ENCODE measurements around the gene PRDM16.

The PRDM16 gene

DNA sequence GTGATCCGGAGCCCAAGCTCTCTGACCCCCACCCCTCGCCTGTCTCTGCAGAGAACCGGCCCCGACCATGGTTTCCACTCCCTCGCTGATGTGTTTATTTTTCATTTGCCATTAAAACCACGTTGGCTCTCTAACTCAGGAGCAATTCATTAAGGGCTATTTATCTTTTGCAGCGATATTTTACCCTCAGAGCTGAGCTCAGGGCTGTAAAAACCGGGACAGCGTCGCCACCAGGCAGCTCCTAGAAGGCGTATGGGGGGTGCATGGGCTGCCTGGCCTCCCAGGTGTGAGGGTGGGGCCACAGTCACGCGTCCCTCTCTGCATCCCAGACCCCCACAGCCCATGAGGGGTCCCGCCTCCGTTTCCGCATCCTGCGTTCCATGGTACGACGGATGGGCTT is 71.4 kb downstream of the PRDM16 start:
- Histone ChIP-seq H3K4me1 (ENCODE audit: control insufficient read depth in 2 of 2, insufficient read depth in 2 of 2, low read length in 2 of 2) (no peaks in the 10 kb centered on the region), H3K27me3 (ENCODE audit: control insufficient read depth in 2 of 2, insufficient read depth in 2 of 2, low read length in 2 of 2) (no peaks in the 10 kb centered on the region), H3K36me3 (ENCODE audit: control insufficient read depth in 2 of 2, insufficient read depth in 2 of 2, low read length in 2 of 2) (no peaks in the 10 kb centered on the region)

GRCh38 chr1:3141129-3141528 is 72.1 kb downstream of the PRDM16 start:
- Histone ChIP-seq H3K27me3 (ENCODE audit: control insufficient read depth in 2 of 2, insufficient read depth in 2 of 2, low read length in 2 of 2) (no peaks in the 10 kb centered on the region), H3K36me3 (ENCODE audit: control insufficient read depth in 2 of 2, insufficient read depth in 2 of 2, low read length in 2 of 2) (no peaks in the 10 kb centered on the region), H3K9ac (ENCODE audit: low read depth in 1 of 2, low read length in 2 of 2) (no peak overlapping the region), H3K27ac (ENCODE audit: low read depth in 2 of 2, low read length in 2 of 2) (no peak overlapping the region), H3K4me3 (ENCODE audit: low read length in 2 of 2) (no peak overlapping the region), H3K9me3 (ENCODE audit: control insufficient read depth in 2 of 2, low read length in 2 of 2) (no peaks in the 10 kb centered on the region), H3K4me1 (ENCODE audit: control insufficient read depth in 2 of 2, insufficient read depth in 2 of 2, low read length in 2 of 2) (no peaks in the 10 kb centered on the region)

More for the DNA sequence above, 71.4 kb downstream of the PRDM16 start:
- no peaks in the 10 kb centered on the region for H3K9me3 ChIP-seq (ENCODE audit: control insufficient read depth in 2 of 2, low read length in 2 of 2)
- H3K4me3 ChIP-seq (ENCODE audit: low read length in 2 of 2) = no peak overlapping the region
- H3K9ac ChIP-seq (ENCODE audit: low read depth in 1 of 2, low read length in 2 of 2) = no peak overlapping the region
- no peak overlapping the region for H3K27ac ChIP-seq (ENCODE audit: low read depth in 2 of 2, low read length in 2 of 2)

GRCh38 chr1:3141836-3142235 is 72.8 kb downstream of the PRDM16 start:
- no peak overlapping the region for H3K27ac ChIP-seq (ENCODE audit: low read depth in 2 of 2, low read length in 2 of 2)
- no peaks in the 10 kb centered on the region for H3K36me3 ChIP-seq (ENCODE audit: control insufficient read depth in 2 of 2, insufficient read depth in 2 of 2, low read length in 2 of 2)
- no peaks in the 10 kb centered on the region for H3K4me1 ChIP-seq (ENCODE audit: control insufficient read depth in 2 of 2, insufficient read depth in 2 of 2, low read length in 2 of 2)
- H3K9me3 ChIP-seq (ENCODE audit: control insufficient read depth in 2 of 2, low read length in 2 of 2) = no peaks in the 10 kb centered on the region
- H3K4me3 ChIP-seq (ENCODE audit: low read length in 2 of 2) = no peak overlapping the region
- no peak overlapping the region for H3K9ac ChIP-seq (ENCODE audit: low read depth in 1 of 2, low read length in 2 of 2)
- H3K27me3 ChIP-seq (ENCODE audit: control insufficient read depth in 2 of 2, insufficient read depth in 2 of 2, low read length in 2 of 2) = no peaks in the 10 kb centered on the region

GRCh38 chr1:3142236-3142635 is 73.2 kb downstream of the PRDM16 start:
- no peaks in the 10 kb centered on the region for H3K36me3 ChIP-seq (ENCODE audit: control insufficient read depth in 2 of 2, insufficient read depth in 2 of 2, low read length in 2 of 2)
- no peaks in the 10 kb centered on the region for H3K27me3 ChIP-seq (ENCODE audit: control insufficient read depth in 2 of 2, insufficient read depth in 2 of 2, low read length in 2 of 2)
- H3K9me3 ChIP-seq (ENCODE audit: control insufficient read depth in 2 of 2, low read length in 2 of 2) = no peaks in the 10 kb centered on the region
- no peaks in the 10 kb centered on the region for H3K4me1 ChIP-seq (ENCODE audit: control insufficient read depth in 2 of 2, insufficient read depth in 2 of 2, low read length in 2 of 2)
- no peak overlapping the region for H3K27ac ChIP-seq (ENCODE audit: low read depth in 2 of 2, low read length in 2 of 2)
- no peak overlapping the region for H3K4me3 ChIP-seq (ENCODE audit: low read length in 2 of 2)
- no peak overlapping the region for H3K9ac ChIP-seq (ENCODE audit: low read depth in 1 of 2, low read length in 2 of 2)

GRCh38 chr1:3142751-3143150 is 73.7 kb downstream of the PRDM16 start:
- Histone ChIP-seq H3K27me3 (ENCODE audit: control insufficient read depth in 2 of 2, insufficient read depth in 2 of 2, low read length in 2 of 2) (no peaks in the 10 kb centered on the region), H3K36me3 (ENCODE audit: control insufficient read depth in 2 of 2, insufficient read depth in 2 of 2, low read length in 2 of 2) (no peaks in the 10 kb centered on the region), H3K4me1 (ENCODE audit: control insufficient read depth in 2 of 2, insufficient read depth in 2 of 2, low read length in 2 of 2) (no peaks in the 10 kb centered on the region), H3K27ac (ENCODE audit: low read depth in 2 of 2, low read length in 2 of 2) (no peak overlapping the region), H3K9ac (ENCODE audit: low read depth in 1 of 2, low read length in 2 of 2) (no peak overlapping the region), H3K9me3 (ENCODE audit: control insufficient read depth in 2 of 2, low read length in 2 of 2) (no peaks in the 10 kb centered on the region), H3K4me3 (ENCODE audit: low read length in 2 of 2) (no peak overlapping the region)

- Histone ChIP-seq H3K4me3 (ENCODE audit: low read length in 2 of 2) (no peak overlapping the region), H3K27me3 (ENCODE audit: control insufficient read depth in 2 of 2, insufficient read depth in 2 of 2, low read length in 2 of 2) (no peaks in the 10 kb centered on the region), H3K9ac (ENCODE audit: low read depth in 1 of 2, low read length in 2 of 2) (no peak overlapping the region), H3K4me1 (ENCODE audit: control insufficient read depth in 2 of 2, insufficient read depth in 2 of 2, low read length in 2 of 2) (no peaks in the 10 kb centered on the region), H3K27ac (ENCODE audit: low read depth in 2 of 2, low read length in 2 of 2) (no peak overlapping the region), H3K36me3 (ENCODE audit: control insufficient read depth in 2 of 2, insufficient read depth in 2 of 2, low read length in 2 of 2) (no peaks in the 10 kb centered on the region), H3K9me3 (ENCODE audit: control insufficient read depth in 2 of 2, low read length in 2 of 2) (no peaks in the 10 kb centered on the region)
Observed at GRCh38 chr1:3145532-3146325, 76.7 kb downstream of the PRDM16 start.

DNA sequence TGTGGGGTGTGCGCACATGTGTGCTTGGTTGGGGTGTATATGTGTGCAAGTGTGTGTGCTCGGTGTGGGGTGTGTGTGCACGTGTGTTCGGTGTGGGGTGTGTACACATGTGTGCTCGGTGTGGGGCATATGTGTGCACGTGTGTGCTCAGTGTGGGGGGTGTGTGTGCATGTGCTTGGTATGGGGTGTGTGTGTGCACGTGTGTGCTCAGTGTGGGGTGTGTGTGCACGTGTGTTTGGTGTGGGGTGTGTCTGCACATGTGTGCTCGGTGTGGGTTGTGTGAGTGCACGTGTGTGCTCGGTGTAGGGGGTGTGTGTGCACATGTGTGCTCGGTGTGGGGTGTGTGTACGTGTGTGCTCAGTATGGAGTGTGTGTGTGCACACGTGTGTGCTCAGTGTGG is 77.5 kb downstream of the PRDM16 start:
- H3K9me3 ChIP-seq (ENCODE audit: control insufficient read depth in 2 of 2, low read length in 2 of 2) = no peaks in the 10 kb centered on the region
- H3K4me3 ChIP-seq (ENCODE audit: low read length in 2 of 2) = no peak overlapping the region
- no peaks in the 10 kb centered on the region for H3K27me3 ChIP-seq (ENCODE audit: control insufficient read depth in 2 of 2, insufficient read depth in 2 of 2, low read length in 2 of 2)
- no peaks in the 10 kb centered on the region for H3K36me3 ChIP-seq (ENCODE audit: control insufficient read depth in 2 of 2, insufficient read depth in 2 of 2, low read length in 2 of 2)
- H3K9ac ChIP-seq (ENCODE audit: low read depth in 1 of 2, low read length in 2 of 2) = no peak overlapping the region
- H3K27ac ChIP-seq (ENCODE audit: low read depth in 2 of 2, low read length in 2 of 2) = no peak overlapping the region
- no peaks in the 10 kb centered on the region for H3K4me1 ChIP-seq (ENCODE audit: control insufficient read depth in 2 of 2, insufficient read depth in 2 of 2, low read length in 2 of 2)

DNA sequence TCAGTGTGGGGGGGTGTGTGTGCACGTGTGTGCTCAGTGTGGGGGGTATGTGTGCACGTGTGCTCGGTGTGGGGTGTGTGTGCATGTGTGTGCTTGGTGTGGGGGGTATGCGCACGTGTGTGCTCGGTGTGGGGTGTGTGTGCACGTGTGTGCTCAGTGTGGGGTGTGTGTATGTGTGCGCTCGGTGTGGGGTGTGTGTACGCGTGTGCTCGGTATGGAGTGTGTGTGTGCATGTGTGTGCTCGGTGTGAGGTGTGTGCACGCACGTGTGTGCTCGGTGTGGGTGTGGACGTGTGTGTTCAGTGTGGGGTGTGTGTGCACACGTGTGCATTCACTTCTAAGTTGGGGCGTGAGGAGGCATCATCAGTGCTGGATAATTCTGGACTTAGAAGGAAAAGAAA is 77.9 kb downstream of the PRDM16 start:
- H3K27me3 ChIP-seq (ENCODE audit: control insufficient read depth in 2 of 2, insufficient read depth in 2 of 2, low read length in 2 of 2) = no peaks in the 10 kb centered on the region

DNA sequence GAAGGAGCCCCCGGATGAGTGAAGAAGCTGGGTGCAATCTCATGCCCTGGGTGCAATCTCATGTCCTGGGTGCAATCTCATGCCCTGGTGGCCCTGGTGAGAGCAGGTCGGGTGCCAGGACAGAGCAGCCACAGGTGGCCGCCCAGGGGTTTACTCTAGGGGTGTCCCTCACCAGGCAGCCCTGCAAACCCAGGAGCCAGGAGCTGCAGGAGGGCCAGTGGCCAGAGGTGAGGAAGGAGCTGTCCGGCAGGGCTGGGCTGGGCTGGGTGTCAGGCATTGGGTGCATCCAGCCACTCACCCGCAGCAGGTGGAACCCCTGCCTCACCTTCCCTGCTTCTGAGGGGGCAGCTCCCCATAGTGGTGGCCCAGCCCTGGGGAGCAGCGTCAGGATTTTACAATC is 79.2 kb downstream of the PRDM16 start:
- H3K9ac ChIP-seq (ENCODE audit: low read depth in 1 of 2, low read length in 2 of 2) = no peak overlapping the region
- H3K27ac ChIP-seq (ENCODE audit: low read depth in 2 of 2, low read length in 2 of 2) = no peak overlapping the region
- H3K4me3 ChIP-seq (ENCODE audit: low read length in 2 of 2) = no peak overlapping the region
- no peaks in the 10 kb centered on the region for H3K27me3 ChIP-seq (ENCODE audit: control insufficient read depth in 2 of 2, insufficient read depth in 2 of 2, low read length in 2 of 2)
- no peaks in the 10 kb centered on the region for H3K4me1 ChIP-seq (ENCODE audit: control insufficient read depth in 2 of 2, insufficient read depth in 2 of 2, low read length in 2 of 2)
- no peaks in the 10 kb centered on the region for H3K36me3 ChIP-seq (ENCODE audit: control insufficient read depth in 2 of 2, insufficient read depth in 2 of 2, low read length in 2 of 2)
- no peaks in the 10 kb centered on the region for H3K9me3 ChIP-seq (ENCODE audit: control insufficient read depth in 2 of 2, low read length in 2 of 2)

More for the DNA sequence above, 77.9 kb downstream of the PRDM16 start:
- H3K4me1 ChIP-seq (ENCODE audit: control insufficient read depth in 2 of 2, insufficient read depth in 2 of 2, low read length in 2 of 2) = no peaks in the 10 kb centered on the region
- no peak overlapping the region for H3K27ac ChIP-seq (ENCODE audit: low read depth in 2 of 2, low read length in 2 of 2)
- no peak overlapping the region for H3K4me3 ChIP-seq (ENCODE audit: low read length in 2 of 2)
- H3K9me3 ChIP-seq (ENCODE audit: control insufficient read depth in 2 of 2, low read length in 2 of 2) = no peaks in the 10 kb centered on the region
- H3K9ac ChIP-seq (ENCODE audit: low read depth in 1 of 2, low read length in 2 of 2) = no peak overlapping the region
- H3K36me3 ChIP-seq (ENCODE audit: control insufficient read depth in 2 of 2, insufficient read depth in 2 of 2, low read length in 2 of 2) = no peaks in the 10 kb centered on the region

- no peaks in the 10 kb centered on the region for H3K36me3 ChIP-seq (ENCODE audit: control insufficient read depth in 2 of 2, insufficient read depth in 2 of 2, low read length in 2 of 2)
- no peak overlapping the region for H3K27ac ChIP-seq (ENCODE audit: low read depth in 2 of 2, low read length in 2 of 2)
- no peaks in the 10 kb centered on the region for H3K9me3 ChIP-seq (ENCODE audit: control insufficient read depth in 2 of 2, low read length in 2 of 2)
Observed at GRCh38 chr1:3149277-3149676, 80.3 kb downstream of the PRDM16 start.

More at GRCh38 chr1:3149277-3149676, 80.3 kb downstream of the PRDM16 start:
- H3K9ac ChIP-seq (ENCODE audit: low read depth in 1 of 2, low read length in 2 of 2) = no peak overlapping the region
- no peak overlapping the region for H3K4me3 ChIP-seq (ENCODE audit: low read length in 2 of 2)
- H3K4me1 ChIP-seq (ENCODE audit: control insufficient read depth in 2 of 2, insufficient read depth in 2 of 2, low read length in 2 of 2) = no peaks in the 10 kb centered on the region
- H3K27me3 ChIP-seq (ENCODE audit: control insufficient read depth in 2 of 2, insufficient read depth in 2 of 2, low read length in 2 of 2) = no peaks in the 10 kb centered on the region

Data from mucosa of rectum (tissue), 2 donors.